Liver (tissue), 3 donors: ENCODE measurements around the gene AMOTL1.

Source experiments
- EGR1 ChIP-seq, 2 donors: IDR thresholded peaks; 2 replicates each; pipeline ENCODE4 v1.6.1; 2016 to 2018; ENCODE audit warnings: antibody characterized with exemption in 2 of 2, low read depth in 2 of 2
- GABPA ChIP-seq, 2 donors: IDR thresholded peaks in 1 of 2; conservative IDR thresholded peaks in 1 of 2; 2 replicates each; pipeline ENCODE4 v1.6.1; 2016; ENCODE audit warnings: antibody characterized with exemption in 2 of 2, mild to moderate bottlenecking in 1 of 2, moderate library complexity in 1 of 2
- HNF4A ChIP-seq, 2 donors: conservative IDR thresholded peaks; 2 replicates each; pipeline ENCODE4 v1.6.1; 2016; ENCODE audit warnings: antibody characterized with exemption in 2 of 2, mild to moderate bottlenecking in 2 of 2
- JUND ChIP-seq, 2 donors: IDR thresholded peaks; 2 replicates each; pipeline ENCODE4 v1.6.1; 2016; ENCODE audit warnings: antibody characterized with exemption in 2 of 2
- NR2F2 ChIP-seq: IDR thresholded peaks from 2 replicates; pipeline ENCODE4 v1.6.1; 2016; ENCODE audit warnings: antibody characterized with exemption
- RAD21 ChIP-seq, 2 donors: IDR thresholded peaks; 2 replicates each; pipeline ENCODE4 v1.6.1; 2016; ENCODE audit warnings: antibody characterized with exemption in 2 of 2, mild to moderate bottlenecking in 2 of 2
- TAF1 ChIP-seq: conservative IDR thresholded peaks from 2 replicates; pipeline ENCODE4 v1.6.1; 2016; ENCODE audit warnings: antibody characterized with exemption, mild to moderate bottlenecking
- TF ChIP-seq, protein P1 (sequence below): IDR thresholded peaks from 2 replicates; pipeline ENCODE4 v1.6.1; 2016; ENCODE audit warnings: antibody characterized with exemption, mild to moderate bottlenecking
- TF ChIP-seq, protein P2 (sequence below): fragments of 150-350 bp; IDR thresholded peaks from 2 replicates; pipeline ENCODE4 v1.5.1; 2017; ENCODE audit warnings: improper control_type of control experiment, low read depth, low read length; ENCODE audit not compliant: missing input control
- TF ChIP-seq, protein P3 (sequence below): IDR thresholded peaks from 2 replicates; pipeline ENCODE4 v1.6.1; 2016; ENCODE audit warnings: antibody characterized with exemption
- TF ChIP-seq, protein P4 (sequence below): IDR thresholded peaks from 2 replicates; pipeline ENCODE4 v1.6.1; 2016; ENCODE audit warnings: antibody characterized with exemption
- donor health status: healthy.
- donor health status: healthy.

DNA sequence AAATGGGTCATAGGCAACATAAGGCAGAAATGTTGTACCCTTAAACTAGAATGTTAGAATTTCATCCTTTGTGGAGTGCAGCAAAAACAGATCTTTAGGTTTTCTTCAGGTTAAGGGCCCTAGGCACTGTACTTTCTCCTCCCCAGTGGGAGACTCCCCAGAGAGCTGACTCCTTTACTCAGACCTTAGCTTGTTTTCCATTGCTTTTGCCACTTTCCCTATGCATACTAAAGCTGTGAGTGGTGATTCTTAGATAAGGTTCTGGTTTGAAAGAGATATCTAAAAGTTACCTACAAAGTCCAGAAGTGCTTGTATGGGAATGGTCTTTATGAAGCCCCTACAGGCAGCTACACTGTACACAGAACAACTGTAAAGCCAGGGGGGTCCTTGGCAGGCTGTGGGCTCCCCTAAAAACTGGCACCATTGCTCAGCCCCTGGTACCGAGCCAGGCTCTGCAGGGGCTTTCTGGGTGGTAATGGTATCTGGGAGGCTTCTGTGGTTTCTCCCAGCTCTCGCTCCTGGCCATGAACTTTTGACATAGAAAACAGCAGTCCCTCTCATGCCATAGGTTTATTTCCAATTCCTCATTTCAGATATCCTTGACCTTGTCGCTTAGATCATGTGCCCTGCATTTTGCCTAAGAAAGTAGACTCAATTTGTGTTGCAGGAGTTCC lies 23.2 kb downstream of the AMOTL1 start:
- TF ChIP-seq NR2F2 = no peak
- TF ChIP-seq, protein P1, sequence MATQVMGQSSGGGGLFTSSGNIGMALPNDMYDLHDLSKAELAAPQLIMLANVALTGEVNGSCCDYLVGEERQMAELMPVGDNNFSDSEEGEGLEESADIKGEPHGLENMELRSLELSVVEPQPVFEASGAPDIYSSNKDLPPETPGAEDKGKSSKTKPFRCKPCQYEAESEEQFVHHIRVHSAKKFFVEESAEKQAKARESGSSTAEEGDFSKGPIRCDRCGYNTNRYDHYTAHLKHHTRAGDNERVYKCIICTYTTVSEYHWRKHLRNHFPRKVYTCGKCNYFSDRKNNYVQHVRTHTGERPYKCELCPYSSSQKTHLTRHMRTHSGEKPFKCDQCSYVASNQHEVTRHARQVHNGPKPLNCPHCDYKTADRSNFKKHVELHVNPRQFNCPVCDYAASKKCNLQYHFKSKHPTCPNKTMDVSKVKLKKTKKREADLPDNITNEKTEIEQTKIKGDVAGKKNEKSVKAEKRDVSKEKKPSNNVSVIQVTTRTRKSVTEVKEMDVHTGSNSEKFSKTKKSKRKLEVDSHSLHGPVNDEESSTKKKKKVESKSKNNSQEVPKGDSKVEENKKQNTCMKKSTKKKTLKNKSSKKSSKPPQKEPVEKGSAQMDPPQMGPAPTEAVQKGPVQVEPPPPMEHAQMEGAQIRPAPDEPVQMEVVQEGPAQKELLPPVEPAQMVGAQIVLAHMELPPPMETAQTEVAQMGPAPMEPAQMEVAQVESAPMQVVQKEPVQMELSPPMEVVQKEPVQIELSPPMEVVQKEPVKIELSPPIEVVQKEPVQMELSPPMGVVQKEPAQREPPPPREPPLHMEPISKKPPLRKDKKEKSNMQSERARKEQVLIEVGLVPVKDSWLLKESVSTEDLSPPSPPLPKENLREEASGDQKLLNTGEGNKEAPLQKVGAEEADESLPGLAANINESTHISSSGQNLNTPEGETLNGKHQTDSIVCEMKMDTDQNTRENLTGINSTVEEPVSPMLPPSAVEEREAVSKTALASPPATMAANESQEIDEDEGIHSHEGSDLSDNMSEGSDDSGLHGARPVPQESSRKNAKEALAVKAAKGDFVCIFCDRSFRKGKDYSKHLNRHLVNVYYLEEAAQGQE = no peak
- TF ChIP-seq, protein P2, sequence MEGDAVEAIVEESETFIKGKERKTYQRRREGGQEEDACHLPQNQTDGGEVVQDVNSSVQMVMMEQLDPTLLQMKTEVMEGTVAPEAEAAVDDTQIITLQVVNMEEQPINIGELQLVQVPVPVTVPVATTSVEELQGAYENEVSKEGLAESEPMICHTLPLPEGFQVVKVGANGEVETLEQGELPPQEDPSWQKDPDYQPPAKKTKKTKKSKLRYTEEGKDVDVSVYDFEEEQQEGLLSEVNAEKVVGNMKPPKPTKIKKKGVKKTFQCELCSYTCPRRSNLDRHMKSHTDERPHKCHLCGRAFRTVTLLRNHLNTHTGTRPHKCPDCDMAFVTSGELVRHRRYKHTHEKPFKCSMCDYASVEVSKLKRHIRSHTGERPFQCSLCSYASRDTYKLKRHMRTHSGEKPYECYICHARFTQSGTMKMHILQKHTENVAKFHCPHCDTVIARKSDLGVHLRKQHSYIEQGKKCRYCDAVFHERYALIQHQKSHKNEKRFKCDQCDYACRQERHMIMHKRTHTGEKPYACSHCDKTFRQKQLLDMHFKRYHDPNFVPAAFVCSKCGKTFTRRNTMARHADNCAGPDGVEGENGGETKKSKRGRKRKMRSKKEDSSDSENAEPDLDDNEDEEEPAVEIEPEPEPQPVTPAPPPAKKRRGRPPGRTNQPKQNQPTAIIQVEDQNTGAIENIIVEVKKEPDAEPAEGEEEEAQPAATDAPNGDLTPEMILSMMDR = no peak
- no peak for TF ChIP-seq TAF1
- TF ChIP-seq EGR1 (IDR thresholded peaks at IDR 0.05; ENCODE audit: low read depth in 2 of 2) = no peak
- TF ChIP-seq, protein P3, sequence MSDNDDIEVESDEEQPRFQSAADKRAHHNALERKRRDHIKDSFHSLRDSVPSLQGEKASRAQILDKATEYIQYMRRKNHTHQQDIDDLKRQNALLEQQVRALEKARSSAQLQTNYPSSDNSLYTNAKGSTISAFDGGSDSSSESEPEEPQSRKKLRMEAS = no peak
- no peak for TF ChIP-seq RAD21 (IDR thresholded peaks at IDR 0.05)
- TF ChIP-seq GABPA (IDR thresholded peaks at IDR 0.05 in 1 of 2, conservative IDR thresholded peaks at IDR 0.05 in 1 of 2) = no peak
- no peak for TF ChIP-seq JUND (IDR thresholded peaks at IDR 0.05)
- TF ChIP-seq, protein P4, sequence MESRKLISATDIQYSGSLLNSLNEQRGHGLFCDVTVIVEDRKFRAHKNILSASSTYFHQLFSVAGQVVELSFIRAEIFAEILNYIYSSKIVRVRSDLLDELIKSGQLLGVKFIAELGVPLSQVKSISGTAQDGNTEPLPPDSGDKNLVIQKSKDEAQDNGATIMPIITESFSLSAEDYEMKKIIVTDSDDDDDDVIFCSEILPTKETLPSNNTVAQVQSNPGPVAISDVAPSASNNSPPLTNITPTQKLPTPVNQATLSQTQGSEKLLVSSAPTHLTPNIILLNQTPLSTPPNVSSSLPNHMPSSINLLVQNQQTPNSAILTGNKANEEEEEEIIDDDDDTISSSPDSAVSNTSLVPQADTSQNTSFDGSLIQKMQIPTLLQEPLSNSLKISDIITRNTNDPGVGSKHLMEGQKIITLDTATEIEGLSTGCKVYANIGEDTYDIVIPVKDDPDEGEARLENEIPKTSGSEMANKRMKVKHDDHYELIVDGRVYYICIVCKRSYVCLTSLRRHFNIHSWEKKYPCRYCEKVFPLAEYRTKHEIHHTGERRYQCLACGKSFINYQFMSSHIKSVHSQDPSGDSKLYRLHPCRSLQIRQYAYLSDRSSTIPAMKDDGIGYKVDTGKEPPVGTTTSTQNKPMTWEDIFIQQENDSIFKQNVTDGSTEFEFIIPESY = no peak
- TF ChIP-seq HNF4A (conservative IDR thresholded peaks at IDR 0.05) = no peak
